Umbilical cord (tissue), 2 donors: Measurements from ENCODE around the gene ST7L. TPM values are rescaled to one million over a fixed set of nuclear protein-coding genes. Genes with fewer than 3 reads are reported as not detected.
"Not testable (repeated sequence)": the region's sequence is repeated elsewhere in the genome, so short reads cannot be mapped to it uniquely, and the experiment has no call there.

ENCODE experiments used
- DNase-seq: peaks from one replicate; pipeline ENCODE4 v3.0.0-alpha.2; 2015; ENCODE audit warnings: low spot score
- total RNA-seq: library from RNA; depleted of rRNA; stranded (reverse); fragments of >200 nt; gene quantifications from one replicate; pipeline ENCODE4 v1.2.3, GENCODE V29; 2014; ENCODE audit warnings: low replicate concordance; ENCODE audit not compliant: insufficient read depth

ST7L gene
- total RNA-seq, 1 donor from 2014 or later, result 19.0 TPM

- DNase-seq, result no peak
These were observed 125.6 kb downstream of the ST7L start for GRCh38 chr1:112493351-112493750.

GRCh38 chr1:112492076-112492475, 126.9 kb downstream of the ST7L start:
- no peak for DNase-seq

DNA sequence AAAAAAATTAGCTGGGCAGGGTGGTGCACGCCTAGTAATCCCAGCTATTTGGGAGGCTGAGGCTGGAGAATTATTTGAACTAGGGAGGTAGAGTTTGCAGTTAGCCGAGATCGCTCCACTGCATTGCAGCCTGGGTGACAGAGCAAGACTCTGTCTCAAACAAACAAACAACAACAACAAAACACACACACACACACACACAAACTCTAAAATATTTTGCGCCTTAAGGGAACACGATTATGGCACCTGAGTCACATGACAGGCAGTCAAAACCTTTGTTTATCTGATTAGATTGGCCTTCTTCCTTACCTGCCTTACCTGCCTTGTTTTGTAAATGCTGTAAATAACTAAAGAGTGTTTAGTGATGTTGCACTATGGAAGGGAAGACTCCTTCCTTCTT, 130.8 kb downstream of the ST7L start:
- no peak for DNase-seq

DNA sequence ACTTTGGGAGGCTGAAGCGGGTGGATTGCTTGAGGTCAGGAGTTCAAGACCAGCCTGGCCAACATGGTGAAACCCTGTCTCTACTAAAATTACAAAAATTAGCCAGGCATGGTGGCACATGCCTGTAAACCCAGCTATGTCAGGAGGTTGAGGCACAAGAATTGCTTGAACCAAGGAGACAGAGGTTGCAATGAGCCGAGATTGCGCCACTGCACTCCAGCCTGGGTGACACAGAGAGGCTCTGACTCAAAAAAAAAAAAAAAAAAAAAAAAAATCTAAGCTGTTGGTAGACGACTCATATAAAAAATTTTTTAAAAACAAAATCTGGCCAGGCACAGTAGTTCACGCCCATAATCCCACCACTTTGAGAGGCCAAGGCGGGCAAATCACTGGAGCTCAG, 131.3 kb downstream of the ST7L start:
- DNase-seq, result not testable (repeated sequence)

DNA sequence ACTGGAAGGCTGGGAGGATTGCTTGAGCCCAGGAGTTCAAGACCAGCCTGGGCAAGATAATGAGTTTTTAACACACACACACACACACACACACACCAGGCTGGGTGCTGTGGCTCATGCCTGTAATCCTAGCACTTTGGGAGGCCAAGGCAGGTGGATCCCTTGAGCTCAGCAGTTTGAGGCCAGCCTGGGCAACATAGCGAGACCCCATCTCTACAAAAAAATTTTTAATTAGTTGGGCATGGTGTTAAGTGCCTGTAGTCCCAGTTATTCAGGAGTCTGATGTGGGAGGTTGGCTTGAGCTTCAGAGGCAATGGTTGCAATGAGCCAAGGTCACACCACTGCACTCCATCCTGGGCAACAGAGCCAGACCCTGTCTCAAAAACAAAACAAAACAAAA, 132.9 kb downstream of the ST7L start:
- not testable (repeated sequence) for DNase-seq

- DNase-seq, result no peak
These were observed 140.6 kb downstream of the ST7L start for GRCh38 chr1:112478314-112478713.

- no peak for DNase-seq
These were observed 141.4 kb downstream of the ST7L start for GRCh38 chr1:112477550-112477949.

Other genes with a start within 250 kb of the ST7L start
- gene CTTNBP2NL, start 222.9 kb downstream of the ST7L start, total RNA-seq, result 27.4 TPM
- 4.8 TPM for gene WNT2B, start 110.2 kb downstream of the ST7L start, total RNA-seq
- 156 TPM for gene CAPZA1, start 691 bp upstream of the ST7L start, total RNA-seq
- gene MOV10, start 55.5 kb upstream of the ST7L start, total RNA-seq, result 19.3 TPM
- gene RHOC, start 88.0 kb upstream of the ST7L start, total RNA-seq, result 154 TPM
- not detected for gene PPM1J, start 96.2 kb upstream of the ST7L start, total RNA-seq